HG03460 (cell line): ENCODE measurements around the gene EVX2.

Source experiments
- ATAC-seq: cut with Tn5 transposase; IDR thresholded peaks from one replicate; pipeline ENCODE4 v1.9.1; 2021; ENCODE audit not compliant: unreplicated experiment

EVX2 gene

DNA sequence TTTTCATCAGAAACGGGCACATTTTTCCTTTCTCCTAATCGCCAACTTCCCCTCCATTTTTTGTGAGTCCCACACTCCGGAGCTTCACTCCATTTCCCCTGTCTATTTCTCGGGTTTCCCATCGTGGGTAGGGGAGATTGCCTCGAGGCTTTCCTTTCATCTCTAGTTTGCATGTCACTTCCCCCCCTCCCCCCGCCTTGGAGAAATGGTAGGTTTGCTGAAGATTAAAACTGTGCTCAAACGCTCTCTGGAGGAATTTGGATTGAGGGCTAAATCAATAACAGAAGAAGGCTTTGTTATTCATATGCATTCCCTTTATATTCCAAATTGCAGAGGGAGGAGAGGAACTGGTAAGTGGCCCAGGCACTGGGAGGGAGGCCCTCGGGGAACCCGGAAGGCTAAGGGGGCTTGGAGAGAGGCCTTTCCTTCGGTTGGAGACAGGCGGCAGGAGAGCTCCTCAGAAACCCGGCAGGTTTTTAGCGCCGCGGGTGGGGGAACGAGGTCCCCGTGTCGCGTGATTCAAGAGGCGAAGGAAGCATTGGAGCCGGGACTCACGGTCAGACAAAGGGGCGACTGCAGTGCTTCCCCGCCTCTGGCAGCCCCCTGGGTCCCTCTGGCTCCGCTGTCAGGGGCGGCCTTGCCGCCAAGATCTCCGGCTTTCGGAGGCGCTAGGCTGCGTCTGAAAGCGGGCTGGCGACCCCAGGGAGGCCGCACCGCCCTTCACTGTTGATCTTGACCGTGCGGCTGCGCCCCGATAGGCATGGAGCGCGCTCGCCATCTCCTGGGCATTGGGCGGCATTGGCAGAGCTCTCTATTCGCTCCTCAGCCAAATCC lies 13.4 kb upstream of the EVX2 start:
- ATAC-seq = peak; percentile 82

DNA sequence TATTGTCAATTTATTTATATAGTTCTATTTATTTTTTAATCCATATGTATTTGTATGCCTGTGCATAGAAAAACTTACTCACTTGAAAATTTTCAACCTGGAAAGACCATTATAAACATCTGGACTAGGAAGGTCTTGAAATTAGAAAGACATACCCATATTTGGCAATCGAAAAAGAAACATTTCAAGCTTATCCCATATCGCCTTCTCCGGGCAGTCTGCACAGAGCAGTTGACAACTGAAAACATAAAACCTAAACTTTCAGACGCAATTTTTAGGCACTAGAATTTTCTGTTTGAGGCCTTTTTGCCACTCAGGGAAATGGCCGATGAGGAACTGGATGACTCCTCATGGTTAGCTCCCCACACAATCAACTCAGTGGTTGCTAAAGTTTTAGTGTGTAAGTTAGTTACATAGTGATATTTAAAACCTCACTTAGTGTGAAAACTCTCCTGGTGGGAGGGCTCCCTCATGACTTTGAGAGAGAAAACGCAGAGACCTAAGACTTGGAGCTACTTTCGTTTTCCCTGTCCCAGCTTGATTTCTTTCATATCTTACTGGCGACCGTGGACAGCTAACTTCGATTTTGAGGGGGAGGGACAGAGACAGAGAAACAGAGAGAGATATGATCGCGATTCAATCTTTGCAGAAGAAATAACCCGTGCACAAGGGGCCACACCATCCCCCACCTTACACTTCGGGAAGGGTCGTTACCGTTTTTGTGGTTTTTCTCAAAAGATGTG lies 12.7 kb upstream of the EVX2 start:
- no peak for ATAC-seq

- no peak for ATAC-seq
Observed at GRCh38 chr2:176095421-176095820, 11.7 kb upstream of the EVX2 start.

- no peak for ATAC-seq
Observed at GRCh38 chr2:176094349-176094748, 10.6 kb upstream of the EVX2 start.

GRCh38 chr2:176093898-176094249 lies 10.1 kb upstream of the EVX2 start:
- no peak for ATAC-seq

GRCh38 chr2:176093145-176093897 lies 9.6 kb upstream of the EVX2 start:
- no peak for ATAC-seq

DNA sequence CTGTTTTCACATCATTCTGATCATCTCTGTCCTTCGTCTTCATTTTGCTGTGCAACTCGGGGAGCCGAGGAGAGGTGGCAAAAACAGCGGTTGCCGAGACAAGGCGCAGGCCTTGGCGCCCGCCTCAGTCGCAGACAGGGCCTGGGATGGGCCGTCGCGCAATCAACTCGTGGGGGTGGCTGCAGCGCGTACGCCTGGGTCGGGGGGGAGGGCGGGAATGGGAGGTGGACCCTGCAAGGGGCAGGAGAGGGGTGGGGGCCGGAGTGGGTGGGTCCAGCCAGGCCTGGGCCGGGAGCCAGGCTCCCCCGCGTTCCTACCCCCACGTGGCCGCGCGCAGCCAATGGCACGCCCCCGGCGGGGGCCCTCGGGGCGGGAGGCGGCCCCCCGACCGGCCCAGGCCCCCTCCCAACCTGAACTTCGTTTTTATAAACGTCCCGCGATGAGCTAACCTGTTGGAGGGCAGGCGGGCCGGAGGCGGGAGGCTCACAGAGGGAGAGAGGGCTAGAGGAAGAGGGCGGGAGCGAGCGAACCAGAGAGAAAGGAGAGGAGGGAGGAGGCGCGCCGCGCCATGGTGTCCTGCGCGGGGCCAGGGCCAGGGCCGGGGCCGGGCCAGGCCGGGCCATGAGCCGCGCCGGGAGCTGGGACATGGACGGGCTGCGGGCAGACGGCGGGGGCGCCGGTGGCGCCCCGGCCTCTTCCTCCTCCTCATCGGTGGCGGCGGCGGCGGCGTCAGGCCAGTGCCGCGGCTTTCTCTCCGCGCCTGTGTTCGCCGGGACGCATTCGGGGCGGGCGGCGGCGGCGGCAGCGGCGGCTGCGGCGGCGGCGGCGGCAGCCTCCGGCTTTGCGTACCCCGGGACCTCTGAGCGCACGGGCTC lies 8.7 kb upstream of the EVX2 start, which contains the start of gene HOXD13:
Gene HOXD13 (plus strand): TSS at position 452 of the 875 bp plus-strand sequence. CDS start 170 bp downstream, at position 622.
- ATAC-seq = no peak

DNA sequence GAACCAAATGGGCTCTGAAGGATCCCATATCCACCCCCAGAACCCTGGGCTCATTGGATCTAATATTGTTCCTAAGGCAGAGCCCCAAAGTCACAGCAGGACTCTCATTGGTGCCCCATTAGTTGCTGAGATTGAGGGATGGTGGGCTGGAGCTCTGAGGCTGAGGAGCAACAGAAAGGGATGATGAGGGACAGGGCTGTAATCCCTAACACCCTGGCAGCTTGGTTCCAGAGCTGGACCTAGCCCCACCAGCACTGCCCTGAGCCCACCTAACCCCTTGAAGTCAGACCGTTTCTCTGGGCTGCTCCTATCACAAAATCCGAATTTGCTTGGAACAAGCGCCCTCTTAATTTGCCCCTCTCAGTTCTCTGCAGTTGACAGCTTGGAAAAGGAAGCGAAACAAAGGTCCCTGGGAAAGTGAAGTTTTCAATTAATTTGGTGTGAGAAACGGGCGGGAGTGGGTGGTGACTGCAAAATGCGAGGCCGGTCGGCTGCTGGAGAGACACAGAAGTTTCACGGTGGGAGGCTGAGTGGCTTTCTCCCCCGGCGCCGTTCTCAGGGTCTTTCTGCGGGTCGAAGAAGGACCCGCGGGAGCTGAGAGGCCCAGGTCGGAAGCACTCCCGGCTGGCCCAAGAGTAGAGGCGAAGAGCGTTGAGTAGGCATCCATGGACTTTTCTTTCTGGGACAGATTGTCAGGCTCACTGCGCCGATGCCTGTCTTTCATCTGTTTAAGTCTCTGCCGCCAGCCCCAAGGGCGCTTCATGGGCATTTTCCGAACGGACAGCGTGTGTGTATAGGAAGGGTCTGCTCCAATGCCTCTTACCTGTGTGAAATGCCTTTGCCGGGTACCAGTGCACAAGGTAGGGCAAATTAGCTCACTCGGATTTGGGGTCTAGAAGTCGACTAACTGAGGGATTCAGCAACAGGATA lies 7.8 kb upstream of the EVX2 start:
- ATAC-seq = no peak

GRCh38 chr2:176090862-176091261 lies 7.1 kb upstream of the EVX2 start:
- no peak for ATAC-seq

DNA sequence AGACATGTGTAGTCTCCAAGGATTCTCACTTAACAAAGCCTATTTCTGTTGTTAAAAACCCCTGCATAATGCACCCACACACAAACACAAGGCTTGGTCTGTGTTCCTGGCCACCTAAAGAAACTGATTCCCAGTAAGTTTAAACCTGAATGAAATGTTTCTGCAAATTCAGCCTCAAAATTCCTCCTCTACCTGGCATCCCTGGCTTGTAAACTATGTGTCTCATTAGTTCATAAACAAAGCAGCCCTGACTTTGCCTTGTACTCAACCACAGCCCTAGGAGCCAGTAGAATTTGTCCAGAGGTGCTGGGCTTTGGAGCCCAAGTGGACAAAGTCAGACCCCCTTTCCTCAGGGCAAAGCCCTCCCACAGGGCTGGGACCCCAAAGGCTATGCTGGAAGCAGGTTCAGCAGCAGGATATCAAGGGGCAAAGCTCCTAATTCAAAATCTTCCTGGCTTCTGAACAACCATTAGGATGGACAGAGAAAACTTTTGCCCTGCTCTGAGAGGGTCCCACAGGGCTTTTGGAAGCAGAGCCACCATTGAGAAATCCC lies 6.2 kb upstream of the EVX2 start:
- ATAC-seq = no peak

GRCh38 chr2:176088937-176089842 lies 5.4 kb upstream of the EVX2 start:
- no peak for ATAC-seq

DNA sequence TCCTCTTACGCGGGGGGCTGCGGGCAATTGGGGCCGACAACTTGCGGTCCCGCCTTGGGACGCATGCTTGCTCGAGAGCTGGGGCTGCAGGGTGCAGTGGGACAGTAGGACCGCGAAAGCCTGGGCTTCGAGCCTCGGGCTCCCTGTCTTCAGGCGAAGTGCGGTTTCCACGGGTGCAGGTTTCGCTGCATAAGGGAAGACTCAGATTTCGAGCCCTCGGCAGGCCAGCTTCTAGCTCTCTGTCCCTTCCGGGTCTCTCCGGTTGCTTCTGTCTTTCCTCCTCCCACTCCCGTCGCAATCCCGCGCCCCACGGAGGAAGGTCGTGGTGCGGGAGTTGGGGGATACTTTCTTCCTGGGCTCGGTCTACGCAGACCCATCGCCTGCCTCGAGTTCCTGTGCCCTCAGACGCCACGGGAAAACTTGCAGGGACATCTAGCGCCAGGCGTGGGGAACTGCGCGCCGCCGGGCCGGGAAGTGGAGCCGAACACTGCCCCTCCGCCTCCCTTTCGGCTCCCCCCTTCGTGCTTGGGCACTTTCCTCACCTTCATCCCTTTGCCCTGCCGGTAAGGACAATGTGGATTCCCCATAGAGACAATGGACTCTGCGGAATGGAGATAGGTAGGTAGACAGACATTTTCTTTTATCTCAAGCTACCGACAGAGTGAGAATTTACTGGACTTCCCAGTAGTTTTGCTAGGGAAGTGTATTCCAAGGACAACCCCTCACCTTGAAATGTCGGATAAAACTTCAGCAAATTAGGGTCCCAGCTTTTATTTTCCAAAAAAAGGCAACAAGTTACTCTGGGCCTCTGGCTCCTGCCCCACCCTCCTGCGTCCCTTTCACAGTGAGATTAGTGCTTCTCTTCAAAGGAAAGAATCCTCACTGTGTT lies 4.5 kb upstream of the EVX2 start:
- no peak for ATAC-seq

- ATAC-seq = no peak
Observed at GRCh38 chr2:176087330-176088047, 3.7 kb upstream of the EVX2 start.

- ATAC-seq = no peak
Observed at GRCh38 chr2:176085861-176086771, 2.4 kb upstream of the EVX2 start.

DNA sequence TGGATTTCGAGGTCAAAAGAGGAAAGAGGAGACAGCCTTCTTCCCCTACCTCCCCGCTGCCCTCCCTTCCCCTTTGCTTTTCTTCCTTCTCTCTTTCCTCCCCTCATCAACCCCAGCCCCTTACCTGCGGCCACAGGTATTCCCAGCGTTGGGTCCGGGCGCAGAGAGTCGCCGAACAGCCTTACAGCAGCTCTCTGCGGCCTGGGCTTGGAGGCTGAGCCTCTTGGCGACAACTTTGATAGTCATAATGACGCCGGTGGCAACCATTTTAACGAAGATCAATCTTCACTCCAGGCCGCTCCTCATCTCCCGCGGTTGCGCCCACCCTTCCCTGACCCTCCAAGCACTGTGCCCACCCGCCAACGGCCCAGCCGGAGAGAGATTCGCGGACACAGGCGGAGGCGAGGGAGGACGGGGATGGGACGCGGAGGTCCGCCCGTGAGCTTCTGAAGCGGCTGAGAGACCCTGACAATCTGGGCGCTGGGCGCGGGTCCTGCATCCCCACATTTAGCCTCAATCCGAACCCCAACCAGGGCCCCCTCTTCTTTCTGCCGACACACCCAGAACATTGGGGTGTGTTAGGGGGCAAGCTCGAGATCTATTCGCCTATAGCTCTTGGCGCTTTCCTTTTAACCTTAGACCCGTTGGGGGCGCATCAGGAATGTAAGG lies 1.5 kb upstream of the EVX2 start:
- ATAC-seq = no peak
